Measurements from ENCODE around the gene TMEM178B.
"Not testable (repeated sequence)": the region's sequence is repeated elsewhere in the genome, so short reads cannot be mapped to it uniquely, and the experiment has no call there.

TMEM178B gene

GRCh38 chr7:141144921-141145629 is 71.2 kb downstream of the TMEM178B start:
- no peak for DNase-seq

- no peak for DNase-seq
Observed at GRCh38 chr7:141145630-141145982, 71.7 kb downstream of the TMEM178B start.

GRCh38 chr7:141147482-141147881 is 73.6 kb downstream of the TMEM178B start:
- DNase-seq, result no peak

GRCh38 chr7:141150465-141150864 is 76.6 kb downstream of the TMEM178B start:
- DNase-seq, result no peak

GRCh38 chr7:141151746-141152145 is 77.9 kb downstream of the TMEM178B start:
- no peak for DNase-seq

GRCh38 chr7:141153231-141153630 is 79.4 kb downstream of the TMEM178B start:
- DNase-seq, result no peak

- DNase-seq, result no peak
Observed at GRCh38 chr7:141154131-141154732, 80.4 kb downstream of the TMEM178B start.

GRCh38 chr7:141156407-141156806 is 82.5 kb downstream of the TMEM178B start:
- DNase-seq, result no peak

- no peak for DNase-seq
Observed at GRCh38 chr7:141157138-141157765, 83.4 kb downstream of the TMEM178B start.

GRCh38 chr7:141158561-141158960 is 84.7 kb downstream of the TMEM178B start:
- peak; percentile 88 to 94 for DNase-seq

- no peak for DNase-seq
Observed at GRCh38 chr7:141160246-141160860, 86.5 kb downstream of the TMEM178B start.

- DNase-seq, result no peak
Observed at GRCh38 chr7:141161550-141162535, 88.0 kb downstream of the TMEM178B start.

GRCh38 chr7:141165521-141165920 is 91.7 kb downstream of the TMEM178B start:
- DNase-seq, result no peak

GRCh38 chr7:141166926-141167325 is 93.1 kb downstream of the TMEM178B start:
- no peak for DNase-seq

GRCh38 chr7:141167381-141167964 is 93.6 kb downstream of the TMEM178B start:
- DNase-seq, result no peak

- DNase-seq, result not testable (repeated sequence)
Observed at GRCh38 chr7:141169157-141169556, 95.3 kb downstream of the TMEM178B start.

- DNase-seq, result not testable (repeated sequence)
Observed at GRCh38 chr7:141175728-141176127, 101.9 kb downstream of the TMEM178B start.

- not testable (repeated sequence) for DNase-seq
Observed at GRCh38 chr7:141177120-141177519, 103.3 kb downstream of the TMEM178B start.

- DNase-seq, result no peak
Observed at GRCh38 chr7:141178486-141179135, 104.7 kb downstream of the TMEM178B start.

GRCh38 chr7:141181812-141182211 is 107.9 kb downstream of the TMEM178B start:
- DNase-seq, result no peak

- DNase-seq, result no peak
Observed at GRCh38 chr7:141184532-141185190, 110.8 kb downstream of the TMEM178B start.
